Right atrium auricular region (tissue), 2 donors: ENCODE data around the gene RUFY3. TPM values are rescaled to one million over a fixed set of nuclear protein-coding genes. Genes with fewer than 3 reads are reported as not detected.

Experiments used
- DNase-seq: peaks from one replicate; pipeline ENCODE4 v3.0.0-alpha.2; 2019; ENCODE audit warnings: low spot score
- H3K27ac ChIP-seq, 2 donors: fragments of 200-600 bp; sonication (generic); 1 replicate in 1 of 2; 2 replicates in 1 of 2; pipeline ENCODE4 v1.5.1; 2016 to 2019
- H3K27me3 ChIP-seq, 2 donors: fragments of 200-600 bp; sonication (generic); one replicate each; pipeline versions ENCODE4 v1.5.1 to v1.6.0; 2017 to 2019
- H3K36me3 ChIP-seq: fragments of 200-600 bp; sonication (generic); one replicate; pipeline ENCODE4 v1.5.1; 2016
- H3K4me1 ChIP-seq, 2 donors: fragments of 200-600 bp; sonication (generic); one replicate each; pipeline versions ENCODE4 v1.5.1 to v1.6.0; 2017 to 2019
- H3K4me3 ChIP-seq, 2 donors: fragments of 200-600 bp; sonication (generic); 1 replicate in 1 of 2; 2 replicates in 1 of 2; pipeline ENCODE4 v1.5.1; 2017 to 2019; ENCODE audit warnings: mild to moderate bottlenecking in 1 of 2, moderate library complexity in 1 of 2
- H3K9me3 ChIP-seq, 2 donors: fragments of 200-600 bp; sonication (generic); one replicate each; pipeline ENCODE4 v1.5.1; 2019
- CTCF ChIP-seq, 2 donors: fragments of 200-600 bp; sonication (generic); IDR thresholded peaks; one replicate each; pipeline ENCODE4 v1.5.1; 2019; ENCODE audit warnings: antibody characterized with exemption in 2 of 2
- total RNA-seq, 2 donors: library from RNA; depleted of rRNA; stranded (reverse); fragments of >200 nt; gene quantifications; one replicate each; pipeline ENCODE4 v1.1.0, GENCODE V29; 2016

RUFY3 gene
- total RNA-seq, 2 donors from 2014 or later = 14.7 to 16.7 TPM

GRCh38 chr4:70746179-70746839, 24.5 kb downstream of the RUFY3 start:
- no peaks in the 10 kb centered on the region for H3K9me3 ChIP-seq

GRCh38 chr4:70747874-70748273, 26.1 kb downstream of the RUFY3 start:
- Histone ChIP-seq H3K27ac (no peak overlapping the region), H3K36me3 (no peaks in the 10 kb centered on the region), H3K4me1 (no peaks in the 10 kb centered on the region), H3K27me3 (no peaks in the 10 kb centered on the region), H3K9me3 (no peaks in the 10 kb centered on the region), H3K4me3 (no peak overlapping the region)
- no peak for TF ChIP-seq CTCF (IDR thresholded peaks at IDR 0.05)
- DNase-seq = no peak

More at GRCh38 chr4:70746179-70746839, 24.5 kb downstream of the RUFY3 start:
- no peak for TF ChIP-seq CTCF (IDR thresholded peaks at IDR 0.05)
- H3K36me3 ChIP-seq = no peaks in the 10 kb centered on the region
- DNase-seq = no peak
- H3K27ac ChIP-seq = no peak overlapping the region
- peaks cover 0 to 11% of the 10 kb centered on the region in 2 donors for H3K4me1 ChIP-seq
- no peak overlapping the region for H3K4me3 ChIP-seq
- H3K27me3 ChIP-seq = no peaks in the 10 kb centered on the region

- no peaks in the 10 kb centered on the region for H3K36me3 ChIP-seq
- no peak for TF ChIP-seq CTCF (IDR thresholded peaks at IDR 0.05)
Observed at GRCh38 chr4:70749313-70749712, 27.5 kb downstream of the RUFY3 start.

GRCh38 chr4:70752236-70752635, 30.5 kb downstream of the RUFY3 start:
- Histone ChIP-seq H3K4me1 (no peaks in the 10 kb centered on the region), H3K27ac (no peak overlapping the region), H3K9me3 (no peaks in the 10 kb centered on the region), H3K4me3 (no peak overlapping the region), H3K27me3 (no peaks in the 10 kb centered on the region), H3K36me3 (no peaks in the 10 kb centered on the region)
- DNase-seq = no peak
- no peak for TF ChIP-seq CTCF (IDR thresholded peaks at IDR 0.05)

More at GRCh38 chr4:70749313-70749712, 27.5 kb downstream of the RUFY3 start:
- no peaks in the 10 kb centered on the region for H3K4me1 ChIP-seq
- H3K27ac ChIP-seq = no peak overlapping the region
- no peak overlapping the region for H3K4me3 ChIP-seq
- no peak for DNase-seq
- no peaks in the 10 kb centered on the region for H3K9me3 ChIP-seq
- H3K27me3 ChIP-seq = no peaks in the 10 kb centered on the region

GRCh38 chr4:70753630-70754029, 31.9 kb downstream of the RUFY3 start:
- no peak for DNase-seq
- H3K9me3 ChIP-seq = no peaks in the 10 kb centered on the region
- no peak overlapping the region for H3K4me3 ChIP-seq
- H3K36me3 ChIP-seq = no peaks in the 10 kb centered on the region
- no peak for TF ChIP-seq CTCF (IDR thresholded peaks at IDR 0.05)
- no peak overlapping the region for H3K27ac ChIP-seq
- H3K4me1 ChIP-seq = no peaks in the 10 kb centered on the region
- H3K27me3 ChIP-seq = no peaks in the 10 kb centered on the region

GRCh38 chr4:70754470-70754869, 32.7 kb downstream of the RUFY3 start:
- H3K4me1 ChIP-seq = no peaks in the 10 kb centered on the region
- no peak overlapping the region for H3K4me3 ChIP-seq
- no peaks in the 10 kb centered on the region for H3K9me3 ChIP-seq
- H3K36me3 ChIP-seq = no peaks in the 10 kb centered on the region
- no peak for TF ChIP-seq CTCF (IDR thresholded peaks at IDR 0.05)
- H3K27me3 ChIP-seq = no peaks in the 10 kb centered on the region
- no peak for DNase-seq
- H3K27ac ChIP-seq = no peak overlapping the region
